Measurements from ENCODE around the gene CRYBG2. TPM values are rescaled to one million over a fixed set of nuclear protein-coding genes. Genes with fewer than 3 reads are reported as not detected.
"Not testable (repeated sequence)": the region's sequence is repeated elsewhere in the genome, so short reads cannot be mapped to it uniquely, and the experiment has no call there.

Gene CRYBG2
- 0.83 and 1.9 TPM in 2 replicates for total RNA-seq

- DNase-seq (ENCODE audit: low spot score) = no peak
Observed at GRCh38 chr1:26353976-26354820, at the start of gene CRYBG2. Gene CRYBG2, minus strand, starts transcription at chr1:26354130. Its CDS starts 7,473 bp downstream, at chr1:26346657.

GRCh38 chr1:26403656-26404055, 49.7 kb upstream of the CRYBG2 start:
- no peak overlapping the region for H3K4me3 Mint-ChIP-seq
- DNase-seq (ENCODE audit: low spot score) = no peak
- H3K27ac Mint-ChIP-seq = no peak overlapping the region
- peaks cover 17% of the 10 kb centered on the region for H3K27me3 Mint-ChIP-seq (ENCODE audit: insufficient read depth)
- H3K4me1 Mint-ChIP-seq (ENCODE audit: low read depth) = peaks cover 2% of the 10 kb centered on the region
- H3K36me3 Mint-ChIP-seq (ENCODE audit: low read depth) = no peaks in the 10 kb centered on the region
- intact Hi-C loops (cut with micrococcal nuclease) = no loop called here
- H3K9me3 Mint-ChIP-seq = no peaks in the 10 kb centered on the region

More at GRCh38 chr1:26353976-26354820, at the start of gene CRYBG2:
- no peaks in the 10 kb centered on the region for H3K9me3 Mint-ChIP-seq
- H3K36me3 Mint-ChIP-seq (ENCODE audit: low read depth) = peaks cover 2% of the 10 kb centered on the region
- no peak within 1 kb of the TSS for H3K4me3 Mint-ChIP-seq
- no peak within 1 kb of the TSS for H3K27ac Mint-ChIP-seq
- intact Hi-C loops (cut with micrococcal nuclease) = loop anchor here (2.0 kb wide), 1 partner anchor 17 kb away; no protein-coding TSS in a partner anchor
- H3K27me3 Mint-ChIP-seq (ENCODE audit: insufficient read depth) = peaks cover 7% of the 10 kb centered on the region
- H3K4me1 Mint-ChIP-seq (ENCODE audit: low read depth) = peaks cover 22% of the 10 kb centered on the region

GRCh38 chr1:26401891-26402290, 48.0 kb upstream of the CRYBG2 start:
- Mint-ChIP-seq H3K4me3 (no peak overlapping the region), H3K9me3 (no peaks in the 10 kb centered on the region), H3K36me3 (ENCODE audit: low read depth) (no peaks in the 10 kb centered on the region), H3K27ac (no peak overlapping the region), H3K4me1 (ENCODE audit: low read depth) (no peaks in the 10 kb centered on the region), H3K27me3 (ENCODE audit: insufficient read depth) (peaks cover 20% of the 10 kb centered on the region)
- intact Hi-C loops (cut with micrococcal nuclease) = no loop called here
- no peak for DNase-seq (ENCODE audit: low spot score)

GRCh38 chr1:26399034-26399433, 45.1 kb upstream of the CRYBG2 start:
- Mint-ChIP-seq H3K27me3 (ENCODE audit: insufficient read depth) (peaks cover 22% of the 10 kb centered on the region), H3K27ac (no peak overlapping the region), H3K4me1 (ENCODE audit: low read depth) (no peaks in the 10 kb centered on the region), H3K9me3 (no peaks in the 10 kb centered on the region), H3K4me3 (no peak overlapping the region), H3K36me3 (ENCODE audit: low read depth) (no peaks in the 10 kb centered on the region)
- DNase-seq (ENCODE audit: low spot score) = no peak
- intact Hi-C loops (cut with micrococcal nuclease) = no loop called here

GRCh38 chr1:26395754-26396153, 41.8 kb upstream of the CRYBG2 start:
- peaks cover 11% of the 10 kb centered on the region for H3K4me1 Mint-ChIP-seq (ENCODE audit: low read depth)
- DNase-seq (ENCODE audit: low spot score) = no peak
- H3K4me3 Mint-ChIP-seq = no peak overlapping the region
- H3K27me3 Mint-ChIP-seq (ENCODE audit: insufficient read depth) = peaks cover 15% of the 10 kb centered on the region
- no peaks in the 10 kb centered on the region for H3K36me3 Mint-ChIP-seq (ENCODE audit: low read depth)
- intact Hi-C loops (cut with micrococcal nuclease) = no loop called here
- H3K27ac Mint-ChIP-seq = no peak overlapping the region
- H3K9me3 Mint-ChIP-seq = no peaks in the 10 kb centered on the region

- Mint-ChIP-seq H3K9me3 (no peaks in the 10 kb centered on the region), H3K36me3 (ENCODE audit: low read depth) (no peaks in the 10 kb centered on the region), H3K27me3 (ENCODE audit: insufficient read depth) (peaks cover 3% of the 10 kb centered on the region), H3K27ac (no peak overlapping the region), H3K4me3 (no peak overlapping the region), H3K4me1 (ENCODE audit: low read depth) (peaks cover 42% of the 10 kb centered on the region)
- DNase-seq (ENCODE audit: low spot score) = peak; percentile 36
- intact Hi-C loops (cut with micrococcal nuclease) = loop anchor here (1.0 to 2.0 kb wide), 7 partner anchors 27 to 286 kb away; partner anchors contain the start of genes CEP85 and ZNF593
Observed at GRCh38 chr1:26391450-26391849, 37.5 kb upstream of the CRYBG2 start.

- no peak overlapping the region for H3K4me3 Mint-ChIP-seq
- DNase-seq (ENCODE audit: low spot score) = no peak
- no peaks in the 10 kb centered on the region for H3K9me3 Mint-ChIP-seq
- H3K27ac Mint-ChIP-seq = no peak overlapping the region
- H3K4me1 Mint-ChIP-seq (ENCODE audit: low read depth) = peaks cover 51% of the 10 kb centered on the region
- no peaks in the 10 kb centered on the region for H3K36me3 Mint-ChIP-seq (ENCODE audit: low read depth)
- H3K27me3 Mint-ChIP-seq (ENCODE audit: insufficient read depth) = peaks cover 2% of the 10 kb centered on the region
- intact Hi-C loops (cut with micrococcal nuclease) = loop anchor here (2.0 kb wide), 2 partner anchors 25 to 105 kb away; no protein-coding TSS in a partner anchor
Observed at GRCh38 chr1:26389604-26390247, 35.8 kb upstream of the CRYBG2 start.

- peaks cover 57% of the 10 kb centered on the region for H3K4me1 Mint-ChIP-seq (ENCODE audit: low read depth)
- H3K9me3 Mint-ChIP-seq = no peaks in the 10 kb centered on the region
- intact Hi-C loops (cut with micrococcal nuclease) = loop anchor here (1.0 kb wide), 1 partner anchor 11 kb away; no protein-coding TSS in a partner anchor
- H3K27ac Mint-ChIP-seq = peak overlapping the region; percentile 11
- peaks cover 2% of the 10 kb centered on the region for H3K27me3 Mint-ChIP-seq (ENCODE audit: insufficient read depth)
- peaks cover 3% of the 10 kb centered on the region for H3K36me3 Mint-ChIP-seq (ENCODE audit: low read depth)
- peak overlapping the region; percentile 22 for H3K4me3 Mint-ChIP-seq
- no peak for DNase-seq (ENCODE audit: low spot score)
Observed at GRCh38 chr1:26388791-26389445, 35.0 kb upstream of the CRYBG2 start.

GRCh38 chr1:26387447-26387846, 33.5 kb upstream of the CRYBG2 start:
- Mint-ChIP-seq H3K9me3 (no peaks in the 10 kb centered on the region), H3K4me1 (ENCODE audit: low read depth) (peaks cover 59% of the 10 kb centered on the region), H3K27me3 (ENCODE audit: insufficient read depth) (peaks cover under 1% of the 10 kb centered on the region), H3K27ac (no peak overlapping the region), H3K4me3 (no peak overlapping the region), H3K36me3 (ENCODE audit: low read depth) (peaks cover 3% of the 10 kb centered on the region)
- intact Hi-C loops (cut with micrococcal nuclease) = no loop called here
- no peak for DNase-seq (ENCODE audit: low spot score)

- peaks cover 51% of the 10 kb centered on the region for H3K4me1 Mint-ChIP-seq (ENCODE audit: low read depth)
- intact Hi-C loops (cut with micrococcal nuclease); H3K36me3 Mint-ChIP-seq (ENCODE audit: low read depth); H3K27ac Mint-ChIP-seq; DNase-seq (ENCODE audit: low spot score); H3K9me3 Mint-ChIP-seq; H3K27me3 Mint-ChIP-seq (ENCODE audit: insufficient read depth): not testable (repeated sequence)
- peak overlapping the region; percentile 7 for H3K4me3 Mint-ChIP-seq
Observed at GRCh38 chr1:26385063-26385462, 31.1 kb upstream of the CRYBG2 start.

- no peak overlapping the region for H3K4me3 Mint-ChIP-seq
- peaks cover 47% of the 10 kb centered on the region for H3K4me1 Mint-ChIP-seq (ENCODE audit: low read depth)
Observed at GRCh38 chr1:26384076-26384475, 30.1 kb upstream of the CRYBG2 start.

GRCh38 chr1:26378879-26379251, 24.9 kb upstream of the CRYBG2 start:
- Mint-ChIP-seq H3K4me1 (ENCODE audit: low read depth) (peaks cover 61% of the 10 kb centered on the region), H3K27ac (peak overlapping the region; percentile 76)

More at GRCh38 chr1:26384076-26384475, 30.1 kb upstream of the CRYBG2 start:
- intact Hi-C loops (cut with micrococcal nuclease) = no loop called here
- Mint-ChIP-seq H3K36me3 (ENCODE audit: low read depth) (peaks cover 3% of the 10 kb centered on the region), H3K9me3 (no peaks in the 10 kb centered on the region), H3K27me3 (ENCODE audit: insufficient read depth) (peaks cover 3% of the 10 kb centered on the region), H3K27ac (peak overlapping the region; percentile 15)
- DNase-seq (ENCODE audit: low spot score) = no peak

More at GRCh38 chr1:26378879-26379251, 24.9 kb upstream of the CRYBG2 start:
- H3K9me3 Mint-ChIP-seq = peaks cover 5% of the 10 kb centered on the region
- intact Hi-C loops (cut with micrococcal nuclease) = loop anchor here (1.0 to 5.0 kb wide), 6 partner anchors 9 to 163 kb away; no protein-coding TSS in a partner anchor
- peaks cover 3% of the 10 kb centered on the region for H3K27me3 Mint-ChIP-seq (ENCODE audit: insufficient read depth)
- DNase-seq (ENCODE audit: low spot score) = no peak
- no peaks in the 10 kb centered on the region for H3K36me3 Mint-ChIP-seq (ENCODE audit: low read depth)
- peak overlapping the region; percentile 69 for H3K4me3 Mint-ChIP-seq

All from activated T-helper 1 cell treated with anti-CD3 and anti-CD28 coated beads, Interleukin-12 subunit alpha, Interleukin-12 subunit beta, Interleukin-2, Interleukin-4 antibody, amounts not matched to agents 30 ng/mL and 10 ng/mL and 1 ng/mL, durations not matched to agents 14 hours and 24 hours and 36 hours (primary cell).